ENCODE measurements around the gene GH2.

- no peak for TF ChIP-seq CTCF (conservative IDR thresholded peaks at IDR 0.05 in 1 of 2, IDR thresholded peaks at IDR 0.05 in 1 of 2; ENCODE audit: extremely low read depth in 1 of 2, insufficient read depth in 1 of 2, low read depth in 1 of 2, low read length in 2 of 2)
- no peak for TF ChIP-seq EZH2 (IDR thresholded peaks at IDR 0.05; ENCODE audit: borderline replicate concordance, low read length)
Observed at GRCh38 chr17:63832014-63832413, 49.7 kb downstream of the GH2 start.

Measured in mammary epithelial cell (primary cell).